ENCODE results near the gene RAVER1.
A peak's percentile ranks its signal among the peaks of the same experiment; 100 is the strongest.
"Not testable (repeated sequence)": the region's sequence is repeated elsewhere in the genome, so short reads cannot be mapped to it uniquely, and the experiment has no call there.

The RAVER1 gene

GRCh38 chr19:10361569-10362011 is 28.3 kb upstream of the RAVER1 start:
- H3K36me3 Mint-ChIP-seq (ENCODE audit: low read depth), result peaks cover 92% of the 10 kb centered on the region
- H3K4me3 Mint-ChIP-seq, result no peak overlapping the region
- peaks cover 5% of the 10 kb centered on the region for H3K4me1 Mint-ChIP-seq (ENCODE audit: low read depth)
- DNase-seq, result no peak
- H3K9me3 Mint-ChIP-seq, result no peaks in the 10 kb centered on the region
- H3K27me3 Mint-ChIP-seq, result no peaks in the 10 kb centered on the region
- H3K27ac Mint-ChIP-seq, result no peak overlapping the region

DNA sequence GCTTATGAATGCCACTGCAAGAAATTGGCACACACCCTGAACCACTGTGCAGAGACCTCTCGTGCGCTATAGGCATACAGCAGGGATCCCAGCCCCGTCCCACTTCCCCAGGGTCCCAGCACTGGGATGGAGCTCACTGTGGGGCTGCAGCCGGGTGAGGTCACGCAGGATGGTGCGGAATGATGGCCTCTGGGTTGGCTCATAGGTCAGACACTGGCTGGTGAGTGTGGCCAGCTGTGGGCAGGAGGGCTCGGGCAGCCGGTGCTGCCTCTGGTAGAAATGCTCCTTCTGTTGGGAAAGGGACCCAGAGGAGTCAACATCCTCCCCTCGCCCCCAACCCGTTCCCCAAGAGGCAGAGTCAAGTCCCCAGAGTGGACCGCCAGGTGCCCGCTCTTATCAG is 23.1 kb upstream of the RAVER1 start:
- H3K27me3 Mint-ChIP-seq, result no peaks in the 10 kb centered on the region
- no peak overlapping the region for H3K27ac Mint-ChIP-seq

GRCh38 chr19:10353793-10354391 is 20.6 kb upstream of the RAVER1 start:
- H3K4me3 Mint-ChIP-seq, result no peak overlapping the region
- H3K4me1 Mint-ChIP-seq (ENCODE audit: low read depth), result no peaks in the 10 kb centered on the region
- H3K27ac Mint-ChIP-seq, result no peak overlapping the region
- H3K27me3 Mint-ChIP-seq, result no peaks in the 10 kb centered on the region
- DNase-seq, result peak; percentile 70
- H3K9me3 Mint-ChIP-seq, result no peaks in the 10 kb centered on the region
- peaks cover 81% of the 10 kb centered on the region for H3K36me3 Mint-ChIP-seq (ENCODE audit: low read depth)

More for the DNA sequence above, 23.1 kb upstream of the RAVER1 start:
- Mint-ChIP-seq H3K9me3 (no peaks in the 10 kb centered on the region), H3K4me3 (no peak overlapping the region), H3K36me3 (ENCODE audit: low read depth) (peaks cover 88% of the 10 kb centered on the region), H3K4me1 (ENCODE audit: low read depth) (no peaks in the 10 kb centered on the region)
- DNase-seq, result no peak

DNA sequence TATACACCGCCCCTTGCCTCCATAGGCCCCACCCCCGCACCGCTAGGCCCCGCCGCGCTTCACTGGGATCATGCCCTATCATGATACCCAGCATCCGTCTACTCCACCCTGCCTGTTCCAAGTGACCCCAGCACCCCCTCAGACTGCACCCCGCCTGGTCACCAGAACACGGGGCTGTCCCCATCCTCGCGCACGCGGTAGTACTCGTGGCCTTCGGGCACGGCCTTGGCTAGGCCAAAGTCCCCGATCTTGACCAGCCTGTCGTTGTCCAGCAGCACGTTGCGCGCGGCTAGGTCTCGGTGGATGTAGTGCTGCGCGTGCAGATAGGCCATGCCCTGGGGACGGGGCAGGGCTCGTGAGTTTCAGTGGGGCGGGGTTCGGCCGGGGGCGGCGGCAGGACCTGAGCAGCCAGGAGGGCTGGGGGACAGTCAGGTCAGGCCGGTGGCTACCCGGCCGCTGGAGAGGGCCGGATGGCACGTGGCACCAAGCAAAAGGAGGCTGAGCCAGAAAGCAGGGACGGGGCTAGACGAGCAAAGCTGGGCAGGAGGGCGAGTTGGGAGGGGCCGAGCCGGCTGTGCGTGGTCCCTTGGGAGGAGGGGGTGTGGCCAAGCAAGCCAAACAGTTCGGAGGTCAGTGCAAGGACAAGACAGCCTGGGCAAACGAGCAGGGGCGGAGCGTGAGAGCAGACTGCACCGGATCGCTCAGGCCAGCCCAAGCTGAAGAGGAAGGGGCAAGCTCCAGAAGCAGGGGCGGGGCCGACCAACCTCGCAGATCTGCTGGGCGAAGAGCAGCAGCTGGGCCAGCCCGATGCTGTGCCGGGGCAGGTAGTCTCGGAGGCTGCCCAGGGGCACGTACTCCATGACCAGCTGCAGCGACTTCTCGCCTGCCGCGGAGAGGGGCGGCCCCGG is 19.7 kb upstream of the RAVER1 start:
- Mint-ChIP-seq H3K36me3 (ENCODE audit: low read depth) (peaks cover 78% of the 10 kb centered on the region), H3K4me1 (ENCODE audit: low read depth) (no peaks in the 10 kb centered on the region), H3K27me3 (no peaks in the 10 kb centered on the region), H3K4me3 (no peak overlapping the region), H3K9me3 (no peaks in the 10 kb centered on the region), H3K27ac (no peak overlapping the region)
- no peak for DNase-seq

GRCh38 chr19:10346509-10346908 is 13.2 kb upstream of the RAVER1 start:
- H3K4me1 Mint-ChIP-seq (ENCODE audit: low read depth), result no peaks in the 10 kb centered on the region
- no peaks in the 10 kb centered on the region for H3K9me3 Mint-ChIP-seq
- DNase-seq, result no peak
- no peak overlapping the region for H3K27ac Mint-ChIP-seq
- no peak overlapping the region for H3K4me3 Mint-ChIP-seq
- no peaks in the 10 kb centered on the region for H3K27me3 Mint-ChIP-seq
- H3K36me3 Mint-ChIP-seq (ENCODE audit: low read depth), result peaks cover 21% of the 10 kb centered on the region

- Mint-ChIP-seq H3K4me3 (no peak overlapping the region), H3K9me3 (no peaks in the 10 kb centered on the region), H3K27ac (no peak overlapping the region), H3K27me3 (no peaks in the 10 kb centered on the region), H3K36me3 (ENCODE audit: low read depth) (peaks cover 6% of the 10 kb centered on the region), H3K4me1 (ENCODE audit: low read depth) (peaks cover 9% of the 10 kb centered on the region)
- no peak for DNase-seq
These were observed 11.5 kb upstream of the RAVER1 start for GRCh38 chr19:10344780-10345179.

GRCh38 chr19:10343495-10343894 is 10.2 kb upstream of the RAVER1 start:
- DNase-seq, result no peak
- no peak overlapping the region for H3K27ac Mint-ChIP-seq
- H3K9me3 Mint-ChIP-seq, result no peaks in the 10 kb centered on the region
- H3K4me1 Mint-ChIP-seq (ENCODE audit: low read depth), result peaks cover 21% of the 10 kb centered on the region
- H3K36me3 Mint-ChIP-seq (ENCODE audit: low read depth), result peaks cover 13% of the 10 kb centered on the region
- no peak overlapping the region for H3K4me3 Mint-ChIP-seq
- no peaks in the 10 kb centered on the region for H3K27me3 Mint-ChIP-seq

- H3K4me3 Mint-ChIP-seq, result peak overlapping the region; percentile 94
- DNase-seq, result no peak
- peaks cover 30% of the 10 kb centered on the region for H3K36me3 Mint-ChIP-seq (ENCODE audit: low read depth)
- H3K27me3 Mint-ChIP-seq, result no peaks in the 10 kb centered on the region
- H3K4me1 Mint-ChIP-seq (ENCODE audit: low read depth), result peaks cover 32% of the 10 kb centered on the region
- H3K9me3 Mint-ChIP-seq, result no peaks in the 10 kb centered on the region
- H3K27ac Mint-ChIP-seq, result peak overlapping the region; percentile 95
These were observed 6.6 kb upstream of the RAVER1 start for GRCh38 chr19:10339977-10340376.

- Mint-ChIP-seq H3K4me1 (ENCODE audit: low read depth) (peaks cover 33% of the 10 kb centered on the region), H3K36me3 (ENCODE audit: low read depth) (peaks cover 35% of the 10 kb centered on the region), H3K27ac (peak within 1 kb of the TSS; percentile 95), H3K9me3 (no peaks in the 10 kb centered on the region), H3K27me3 (no peaks in the 10 kb centered on the region), H3K4me3 (peak within 1 kb of the TSS; percentile 94)
- peak; percentile 82 for DNase-seq
These were observed 6.1 kb upstream of the RAVER1 start, which contains the start of gene ICAM3 for GRCh38 chr19:10339380-10339960. Gene ICAM3 (minus strand): TSS chr19:10339624. CDS start chr19:10339614, 10 bp downstream.

- peaks cover 41% of the 10 kb centered on the region for H3K36me3 Mint-ChIP-seq (ENCODE audit: low read depth)
- no peak for DNase-seq
- H3K4me1 Mint-ChIP-seq (ENCODE audit: low read depth), result peaks cover 39% of the 10 kb centered on the region
- H3K27me3 Mint-ChIP-seq, result no peaks in the 10 kb centered on the region
- H3K27ac Mint-ChIP-seq, result peak overlapping the region; percentile 95
- no peaks in the 10 kb centered on the region for H3K9me3 Mint-ChIP-seq
- peak overlapping the region; percentile 94 for H3K4me3 Mint-ChIP-seq
These were observed 5.6 kb upstream of the RAVER1 start for GRCh38 chr19:10338940-10339339.

- not testable (repeated sequence) for H3K9me3 Mint-ChIP-seq, DNase-seq, H3K4me3 Mint-ChIP-seq, H3K27me3 Mint-ChIP-seq
- H3K27ac Mint-ChIP-seq, result peak overlapping the region; percentile 55
- peaks cover 62% of the 10 kb centered on the region for H3K36me3 Mint-ChIP-seq (ENCODE audit: low read depth)
- peaks cover 55% of the 10 kb centered on the region for H3K4me1 Mint-ChIP-seq (ENCODE audit: low read depth)
These were observed 3.4 kb upstream of the RAVER1 start for GRCh38 chr19:10336725-10337124.

- H3K9me3 Mint-ChIP-seq, result no peaks in the 10 kb centered on the region
- H3K27ac Mint-ChIP-seq, result peak overlapping the region; percentile 47
- H3K4me3 Mint-ChIP-seq, result no peak overlapping the region
- H3K27me3 Mint-ChIP-seq, result no peaks in the 10 kb centered on the region
- DNase-seq, result no peak
- peaks cover 70% of the 10 kb centered on the region for H3K36me3 Mint-ChIP-seq (ENCODE audit: low read depth)
- peaks cover 52% of the 10 kb centered on the region for H3K4me1 Mint-ChIP-seq (ENCODE audit: low read depth)
These were observed 2.1 kb upstream of the RAVER1 start for GRCh38 chr19:10335352-10335985.

- no peaks in the 10 kb centered on the region for H3K27me3 Mint-ChIP-seq
- H3K4me1 Mint-ChIP-seq (ENCODE audit: low read depth), result peaks cover 53% of the 10 kb centered on the region
- no peaks in the 10 kb centered on the region for H3K9me3 Mint-ChIP-seq
These were observed 1.4 kb upstream of the RAVER1 start for GRCh38 chr19:10334588-10335351.

More at GRCh38 chr19:10334588-10335351, 1.4 kb upstream of the RAVER1 start:
- DNase-seq, result peak; percentile 66
- Mint-ChIP-seq H3K4me3 (peak overlapping the region; percentile 99), H3K36me3 (ENCODE audit: low read depth) (peaks cover 77% of the 10 kb centered on the region), H3K27ac (peak overlapping the region; percentile 55)

Measured in activated T-cell treated with anti-CD3 and anti-CD28 coated beads, Interleukin-2, amount 50 U/mL, for 24 hours (primary cell).